Uterus (tissue), 2 donors: Measurements from ENCODE around the gene CACNA2D2.

Experiments used
- CTCF ChIP-seq, 4 experiments: fragments of 200-600 bp in 2 of 4; fragments of 450-650 bp in 2 of 4; sonication (generic) in 2 of 4; IDR thresholded peaks; one replicate each; pipeline ENCODE4 v1.5.1; 2016 to 2019; ENCODE audit warnings: antibody characterized with exemption in 4 of 4, mild to moderate bottlenecking in 2 of 4, moderate library complexity in 1 of 4
- POLR2A ChIP-seq, 2 donors: fragments of 450-650 bp; IDR thresholded peaks; one replicate each; pipeline ENCODE4 v1.6.1; 2016; ENCODE audit warnings: antibody characterized with exemption in 2 of 2, mild to moderate bottlenecking in 1 of 2, moderate library complexity in 1 of 2

DNA sequence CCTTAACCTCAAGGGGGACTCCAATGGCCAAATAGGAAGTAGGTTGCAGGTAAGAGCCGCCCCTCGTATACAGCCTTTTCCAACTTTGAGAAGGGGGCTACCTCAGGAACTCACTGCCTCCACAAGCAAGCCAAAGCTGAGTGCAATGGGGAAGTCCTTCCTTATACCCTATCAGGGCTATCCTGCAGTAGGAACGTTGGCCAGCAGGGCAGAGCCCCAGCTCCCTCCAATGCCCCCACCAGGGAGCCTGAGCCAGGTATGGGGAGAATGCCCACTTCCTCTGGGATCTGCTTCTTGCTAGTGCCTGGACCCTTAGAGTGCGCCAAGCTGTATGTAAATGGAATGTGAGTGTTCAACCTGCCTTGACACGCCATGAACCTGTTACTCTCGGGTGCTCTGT is 16.3 kb downstream of the CACNA2D2 start:
- no peak for TF ChIP-seq CTCF (IDR thresholded peaks at IDR 0.05)
- no peak for TF ChIP-seq POLR2A (IDR thresholded peaks at IDR 0.05)
